ENCODE measurements around the gene REEP1. TPM values are rescaled to one million over a fixed set of nuclear protein-coding genes. Genes with fewer than 3 reads are reported as not detected.
"Not testable (repeated sequence)": the region's sequence is repeated elsewhere in the genome, so short reads cannot be mapped to it uniquely, and the experiment has no call there.

REEP1 gene
- polyA plus RNA-seq, 1 donor (not counting 4 experiments of a cell fraction or from before 2014, with no cell fraction given) = 0.30 TPM

- no peak overlapping the region for H3K27ac ChIP-seq (ENCODE audit: control insufficient read depth, insufficient read depth, low read length)
- H3K4me2 ChIP-seq (ENCODE audit: control insufficient read depth, extremely low read depth, insufficient read depth, low read depth, low read length) = no peak overlapping the region
- FAIRE-seq (no peak), DNase-seq (ENCODE audit: low read depth, low spot score) (no peak)
- H3K4me3 ChIP-seq (ENCODE audit: control insufficient read depth in 2 of 3, extremely low read depth in 1 of 3, insufficient read depth in 2 of 3, low read depth in 1 of 3, low read length in 3 of 3) = no peak overlapping the region
- no peaks in the 10 kb centered on the region for H3K79me2 ChIP-seq (ENCODE audit: control insufficient read depth, insufficient read depth, low read length)
- peaks cover 13% of the 10 kb centered on the region for H3K4me1 ChIP-seq (ENCODE audit: control insufficient read depth, extremely low read depth, insufficient read depth, low read length)
- no peaks in the 10 kb centered on the region for H3K9me3 ChIP-seq (ENCODE audit: control insufficient read depth, low read depth, low read length)
- H2AFZ ChIP-seq (ENCODE audit: control insufficient read depth, low read length) = no peak overlapping the region
- no peak overlapping the region for H3K9ac ChIP-seq (ENCODE audit: control insufficient read depth, extremely low read depth, insufficient read depth, low read length)
- TF ChIP-seq CTCF (optimal IDR thresholded peaks at IDR 0.05 in 1 of 3, IDR thresholded peaks at IDR 0.05 in 1 of 3, conservative IDR thresholded peaks at IDR 0.05 in 1 of 3; ENCODE audit: extremely low read depth in 1 of 3, insufficient read depth in 2 of 3, low read length in 3 of 3) = no peak
- no peak for TF ChIP-seq EZH2 (IDR thresholded peaks at IDR 0.05; ENCODE audit: low read length)
- H3K9me1 ChIP-seq (ENCODE audit: control insufficient read depth, extremely low read depth, insufficient read depth, low read length) = no peaks in the 10 kb centered on the region
- dilution Hi-C loops (cut with MboI; ENCODE audit: extremely low pct_ligation_motif_present, low sequenced_read_pairs) = no loop called here
- no peaks in the 10 kb centered on the region for H4K20me1 ChIP-seq (ENCODE audit: control insufficient read depth, extremely low read depth, insufficient read depth, low read length)
- H3K27me3 ChIP-seq (ENCODE audit: control insufficient read depth, extremely low read depth, insufficient read depth, low read length) = no peaks in the 10 kb centered on the region
- H3K36me3 ChIP-seq (ENCODE audit: control insufficient read depth in 2 of 2, extremely low read depth in 1 of 2, insufficient read depth in 2 of 2, low read length in 2 of 2) = no peaks in the 10 kb centered on the region
Measured at GRCh38 chr2:86230961-86231360, 106.5 kb downstream of the REEP1 start.

DNA sequence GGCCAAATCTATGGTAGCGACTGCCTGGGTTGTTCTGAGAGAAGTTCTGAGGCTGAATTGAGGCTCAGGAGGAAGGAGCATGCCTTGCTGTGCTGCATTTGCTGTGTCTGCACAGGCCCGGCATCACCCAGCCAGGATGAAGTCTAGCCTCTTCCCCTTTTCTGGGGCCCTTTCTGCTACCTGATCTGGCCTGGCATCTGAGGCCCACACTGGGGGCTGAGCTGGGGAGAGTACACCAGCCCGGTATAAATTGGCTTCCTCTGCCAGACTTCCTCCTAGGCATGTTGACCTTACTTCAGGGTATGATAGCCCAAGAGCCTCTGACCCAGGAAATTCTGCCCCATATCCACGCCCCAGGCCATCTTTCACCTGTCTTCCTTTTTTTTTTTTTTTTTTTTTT, 108.2 kb downstream of the REEP1 start:
- H3K4me3 ChIP-seq (ENCODE audit: control insufficient read depth in 2 of 3, extremely low read depth in 1 of 3, insufficient read depth in 2 of 3, low read depth in 1 of 3, low read length in 3 of 3) = no peak overlapping the region
- H4K20me1 ChIP-seq (ENCODE audit: control insufficient read depth, extremely low read depth, insufficient read depth, low read length) = no peaks in the 10 kb centered on the region
- no peak for TF ChIP-seq EZH2 (IDR thresholded peaks at IDR 0.05; ENCODE audit: low read length)
- no peak for TF ChIP-seq CTCF (optimal IDR thresholded peaks at IDR 0.05 in 1 of 3, IDR thresholded peaks at IDR 0.05 in 1 of 3, conservative IDR thresholded peaks at IDR 0.05 in 1 of 3; ENCODE audit: extremely low read depth in 1 of 3, insufficient read depth in 2 of 3, low read length in 3 of 3)
- peak overlapping the region; percentile 35 for H2AFZ ChIP-seq (ENCODE audit: control insufficient read depth, low read length)
- H3K9me3 ChIP-seq (ENCODE audit: control insufficient read depth, low read depth, low read length) = no peaks in the 10 kb centered on the region
- peaks cover 13% of the 10 kb centered on the region for H3K4me1 ChIP-seq (ENCODE audit: control insufficient read depth, extremely low read depth, insufficient read depth, low read length)
- no peak for FAIRE-seq
- H3K79me2 ChIP-seq (ENCODE audit: control insufficient read depth, insufficient read depth, low read length) = no peaks in the 10 kb centered on the region
- no peaks in the 10 kb centered on the region for H3K9me1 ChIP-seq (ENCODE audit: control insufficient read depth, extremely low read depth, insufficient read depth, low read length)
- dilution Hi-C loops (cut with MboI; ENCODE audit: extremely low pct_ligation_motif_present, low sequenced_read_pairs) = no loop called here
- H3K36me3 ChIP-seq (ENCODE audit: control insufficient read depth in 2 of 2, extremely low read depth in 1 of 2, insufficient read depth in 2 of 2, low read length in 2 of 2) = no peaks in the 10 kb centered on the region
- no peak overlapping the region for H3K27ac ChIP-seq (ENCODE audit: control insufficient read depth, insufficient read depth, low read length)
- DNase-seq (ENCODE audit: low read depth, low spot score) = no peak
- H3K4me2 ChIP-seq (ENCODE audit: control insufficient read depth, extremely low read depth, insufficient read depth, low read depth, low read length) = peak overlapping the region; percentile 17
- H3K9ac ChIP-seq (ENCODE audit: control insufficient read depth, extremely low read depth, insufficient read depth, low read length) = no peak overlapping the region
- H3K27me3 ChIP-seq (ENCODE audit: control insufficient read depth, extremely low read depth, insufficient read depth, low read length) = no peaks in the 10 kb centered on the region

DNA sequence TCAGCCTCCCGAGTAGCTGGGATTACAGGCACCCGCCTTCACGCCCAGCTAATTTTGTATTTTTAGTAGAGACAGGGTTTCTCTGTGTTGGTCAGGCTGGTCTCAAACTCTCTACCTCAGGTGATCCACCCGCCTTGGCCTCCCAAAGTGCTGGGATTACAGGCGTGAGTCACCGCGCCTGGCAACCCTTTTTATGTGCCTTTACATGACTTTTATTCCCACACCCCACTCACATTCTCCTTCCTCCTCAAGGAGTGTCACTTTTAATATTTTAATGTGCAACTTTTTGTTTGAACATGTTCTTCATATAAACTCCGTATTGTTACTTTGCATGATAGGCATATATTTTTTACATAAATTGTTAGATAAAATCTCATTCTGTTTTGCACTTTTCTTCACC, 108.9 kb downstream of the REEP1 start:
- H3K4me3 ChIP-seq (ENCODE audit: control insufficient read depth in 2 of 3, extremely low read depth in 1 of 3, insufficient read depth in 2 of 3, low read depth in 1 of 3, low read length in 3 of 3); H3K9ac ChIP-seq (ENCODE audit: control insufficient read depth, extremely low read depth, insufficient read depth, low read length); H3K9me1 ChIP-seq (ENCODE audit: control insufficient read depth, extremely low read depth, insufficient read depth, low read length); H3K27me3 ChIP-seq (ENCODE audit: control insufficient read depth, extremely low read depth, insufficient read depth, low read length); H3K27ac ChIP-seq (ENCODE audit: control insufficient read depth, insufficient read depth, low read length); H3K79me2 ChIP-seq (ENCODE audit: control insufficient read depth, insufficient read depth, low read length); H2AFZ ChIP-seq (ENCODE audit: control insufficient read depth, low read length); dilution Hi-C loops (cut with MboI; ENCODE audit: extremely low pct_ligation_motif_present, low sequenced_read_pairs); H3K9me3 ChIP-seq (ENCODE audit: control insufficient read depth, low read depth, low read length); DNase-seq (ENCODE audit: low read depth, low spot score); H3K36me3 ChIP-seq (ENCODE audit: control insufficient read depth in 2 of 2, extremely low read depth in 1 of 2, insufficient read depth in 2 of 2, low read length in 2 of 2); H4K20me1 ChIP-seq (ENCODE audit: control insufficient read depth, extremely low read depth, insufficient read depth, low read length): not testable (repeated sequence)
- Histone ChIP-seq H3K4me1 (ENCODE audit: control insufficient read depth, extremely low read depth, insufficient read depth, low read length) (peaks cover 15% of the 10 kb centered on the region), H3K4me2 (ENCODE audit: control insufficient read depth, extremely low read depth, insufficient read depth, low read depth, low read length) (peak overlapping the region; percentile 17)
- peak; percentile 55 for FAIRE-seq

All from keratinocyte (primary cell).